Right renal cortex interstitium (tissue), 3 donors: ENCODE results near the gene ZNF385D. TPM values are rescaled to one million over a fixed set of nuclear protein-coding genes. Genes with fewer than 3 reads are reported as not detected.

Source experiments
- DNase-seq, 3 donors: peaks; one replicate each; pipeline ENCODE4 v3.0.0-alpha.2; 2013; ENCODE audit warnings: low read depth in 3 of 3, low spot score in 2 of 3
- polyA plus RNA-seq, 3 donors: library from polyadenylated mRNA; unstranded; fragments of 120-200 nt; gene quantifications; one replicate each; pipeline ENCODE4 v1.2.1, GENCODE V29; 2013; ENCODE audit not compliant: insufficient read length in 3 of 3

Gene ZNF385D
- polyA plus RNA-seq, 3 donors, result 10.2 to 18.8 (median 16.3) TPM

DNA sequence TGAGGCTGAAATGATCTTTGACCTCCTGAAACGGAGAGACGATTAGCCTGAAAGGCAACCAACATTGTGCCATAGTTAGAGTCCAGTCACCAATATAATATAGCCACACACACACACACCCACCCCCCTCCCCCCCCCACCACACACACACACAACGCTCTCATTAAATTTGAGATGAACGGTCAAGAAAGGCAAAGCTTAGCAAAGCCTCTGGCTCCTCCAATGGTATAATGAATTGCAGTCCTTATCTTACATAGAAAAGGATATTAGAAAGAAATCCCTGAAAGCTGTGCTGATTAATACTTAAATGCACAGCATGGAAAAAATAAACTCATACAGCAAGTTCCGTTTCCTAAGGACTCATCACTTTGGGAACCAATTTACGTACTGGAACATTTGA is 876 bp upstream of the ZNF385D start:
- DNase-seq, result no peak

DNA sequence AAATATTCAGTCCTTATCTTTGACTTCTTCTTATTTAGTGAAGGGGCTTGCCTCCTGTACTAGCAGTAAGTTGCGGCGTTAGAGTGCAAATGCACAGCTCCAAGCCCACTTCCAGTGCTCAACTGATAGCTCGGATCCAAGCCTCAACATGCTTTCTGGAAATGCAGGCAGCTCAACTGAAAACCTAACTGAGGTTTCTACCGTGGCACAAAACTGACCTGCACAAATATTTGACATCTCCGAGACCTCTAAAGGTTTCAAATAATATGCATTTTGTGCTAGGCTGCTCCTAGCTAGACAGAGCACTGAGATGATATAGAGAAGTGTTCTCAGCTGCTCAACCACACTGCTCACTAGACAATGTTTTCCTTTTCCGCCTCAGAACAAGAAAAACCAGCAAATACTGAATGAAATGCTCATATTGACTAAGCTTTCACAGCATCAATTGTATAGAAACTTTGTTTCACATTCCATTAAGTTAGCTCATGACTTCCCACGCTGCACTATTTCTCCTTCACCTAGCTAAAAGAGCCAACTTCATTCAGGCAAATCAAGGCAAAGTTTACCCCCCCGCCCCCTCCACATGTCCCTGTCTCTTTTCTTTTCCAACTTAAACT is 822 bp downstream of the ZNF385D start:
- DNase-seq, result no peak

DNA sequence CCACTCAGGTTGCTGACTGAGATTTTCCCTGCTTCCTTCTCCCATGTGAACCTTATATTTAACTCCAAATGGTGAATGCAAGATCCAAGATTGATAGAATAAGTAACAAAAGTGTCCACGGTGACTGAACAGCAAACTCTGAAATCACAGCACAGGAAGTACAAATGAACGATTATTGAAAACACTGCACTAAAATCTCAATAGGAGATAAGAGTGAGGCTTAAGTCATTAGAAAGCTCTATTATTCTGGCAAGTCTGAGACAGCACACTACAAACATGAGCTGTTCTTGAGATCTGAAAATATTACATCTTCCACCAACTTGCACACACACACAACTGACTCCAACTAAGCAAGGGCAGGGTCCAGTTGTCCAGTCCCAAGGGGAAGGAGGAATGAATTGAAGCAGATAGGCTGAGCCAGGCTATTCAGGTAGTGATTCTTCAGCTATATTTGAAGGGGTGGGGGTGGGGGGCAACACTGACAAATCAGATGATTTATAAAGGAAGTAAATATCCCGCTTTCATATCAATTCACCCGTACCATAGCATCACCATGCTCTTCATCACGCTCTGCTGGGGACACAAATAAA is 2.9 kb downstream of the ZNF385D start:
- no peak for DNase-seq

DNA sequence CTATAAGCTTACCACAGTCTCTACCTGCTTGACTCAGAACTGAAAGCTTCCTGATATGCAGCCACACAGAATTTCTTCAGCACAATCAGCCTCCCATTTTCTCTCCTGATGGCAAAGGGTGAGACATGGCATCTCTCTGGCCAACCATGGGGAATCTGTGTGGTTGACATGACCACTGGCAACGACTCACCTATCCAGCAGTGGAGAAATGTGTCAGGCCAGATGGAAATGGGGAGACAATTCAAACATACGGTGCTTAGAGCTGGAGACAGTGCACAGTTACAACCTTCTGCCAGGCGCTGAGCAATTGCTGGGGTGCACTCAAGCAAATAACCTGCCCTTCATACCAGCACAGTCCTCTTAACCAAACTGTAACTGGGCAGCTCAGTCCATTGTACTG is 3.6 kb downstream of the ZNF385D start:
- no peak for DNase-seq

DNA sequence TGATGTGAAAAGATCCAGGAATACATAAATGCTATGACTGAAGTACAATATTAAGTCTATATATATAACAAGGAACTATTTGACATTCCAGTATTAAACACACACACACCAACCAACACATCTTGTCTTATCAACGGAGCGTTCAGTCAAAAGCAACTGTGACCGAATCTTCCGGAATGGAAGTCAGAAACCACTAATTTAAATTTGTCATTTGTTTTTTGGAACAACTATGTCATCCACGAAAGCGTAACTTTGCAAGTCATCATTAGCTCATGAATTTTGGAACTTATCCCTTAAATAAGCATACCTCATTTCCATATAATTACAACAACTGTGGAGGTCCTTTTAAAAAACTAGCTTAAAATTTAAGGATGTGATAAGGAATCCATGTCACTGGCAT is 5.0 kb downstream of the ZNF385D start:
- DNase-seq, result no peak

DNA sequence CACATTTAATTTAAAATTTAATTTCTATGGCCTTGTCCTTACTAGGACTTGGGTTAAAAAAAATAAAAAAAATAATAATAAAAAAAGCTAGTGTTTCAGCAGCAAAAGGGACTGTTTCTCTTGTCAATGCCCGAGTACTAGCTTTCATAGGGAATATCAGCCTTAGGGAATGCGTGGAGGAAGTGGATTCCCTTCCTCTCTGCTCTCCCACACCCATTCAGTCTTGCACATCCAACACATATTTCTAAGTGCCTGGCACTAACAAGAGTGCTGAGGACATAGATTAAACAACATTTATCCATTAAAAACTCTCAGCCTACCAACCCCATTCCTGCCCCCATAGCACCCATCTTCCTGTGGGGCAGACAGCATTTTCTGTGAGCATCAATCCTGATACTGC is 6.2 kb downstream of the ZNF385D start:
- DNase-seq, result no peak

DNA sequence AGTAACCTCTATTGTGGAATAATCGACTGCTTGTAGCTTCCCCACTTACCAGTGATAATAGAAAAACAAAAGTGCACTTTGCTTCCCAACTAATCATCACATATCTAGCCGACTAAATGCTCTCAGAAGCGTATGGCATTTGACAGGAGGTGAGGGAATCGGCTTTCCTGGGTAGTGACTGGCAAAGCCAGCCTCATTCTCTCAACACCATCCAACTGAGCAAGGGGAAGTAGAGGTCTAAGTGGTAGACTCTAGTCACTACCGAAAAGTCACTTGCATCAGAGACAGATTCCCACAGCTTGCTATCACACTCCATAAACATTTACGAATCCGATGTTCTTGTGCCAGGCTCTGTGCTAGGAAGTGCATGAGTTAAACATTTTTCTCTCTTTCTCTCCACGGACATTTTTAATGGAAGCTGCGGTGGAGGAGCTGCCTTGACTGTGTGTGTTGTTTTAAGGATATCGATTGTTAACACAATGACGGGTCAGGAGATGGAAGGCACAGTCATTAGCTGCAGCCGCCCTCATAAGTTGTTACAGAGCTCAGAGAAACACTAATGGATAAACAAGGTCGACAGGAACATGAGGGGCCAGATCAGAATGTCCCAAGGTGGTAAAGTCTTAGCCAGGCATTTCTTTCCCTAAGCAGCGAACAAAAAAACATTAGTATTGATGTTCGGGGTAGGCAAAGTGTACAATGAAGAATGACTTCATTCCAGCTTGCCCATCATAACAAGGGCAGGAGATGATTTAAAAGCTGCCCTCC is 11.9 kb downstream of the ZNF385D start:
- no peak for DNase-seq

DNA sequence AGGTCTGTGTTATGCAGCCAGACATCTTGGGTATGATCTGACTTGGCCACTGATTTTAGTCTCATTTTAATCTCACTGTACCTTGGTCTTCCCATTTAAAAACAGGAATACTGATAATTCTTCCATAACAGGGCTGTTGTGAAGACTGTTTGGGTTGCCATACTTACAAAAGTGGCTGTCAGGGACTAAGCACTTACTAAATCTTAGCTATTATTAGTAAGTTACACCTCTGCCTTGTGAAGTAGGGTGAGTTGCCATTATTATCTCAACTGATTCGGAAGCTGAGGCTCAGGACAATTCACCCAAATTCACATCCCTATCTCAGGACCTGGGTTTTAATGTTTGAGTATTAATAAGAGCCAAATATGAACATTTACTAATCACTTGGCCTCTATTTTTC is 12.7 kb downstream of the ZNF385D start:
- DNase-seq, result no peak

DNA sequence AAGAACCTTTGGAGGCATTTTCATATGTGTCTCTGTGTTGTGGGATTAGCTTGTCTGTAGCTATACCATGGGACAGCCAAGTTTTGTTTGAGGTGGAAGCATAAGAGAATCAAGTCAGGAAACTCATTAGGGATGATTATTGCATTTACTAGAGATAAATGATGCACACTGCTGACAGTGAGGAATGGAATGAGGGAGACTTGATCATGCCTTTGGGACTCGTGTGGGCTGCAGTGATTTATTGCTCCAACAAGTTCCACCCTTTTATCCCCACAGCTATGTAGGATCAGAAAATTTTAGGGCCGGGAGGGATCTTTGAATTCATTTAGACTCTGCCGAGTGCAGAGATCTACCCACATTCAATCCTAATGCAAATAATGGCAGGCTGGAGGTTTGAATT is 16.3 kb downstream of the ZNF385D start:
- no peak for DNase-seq

DNA sequence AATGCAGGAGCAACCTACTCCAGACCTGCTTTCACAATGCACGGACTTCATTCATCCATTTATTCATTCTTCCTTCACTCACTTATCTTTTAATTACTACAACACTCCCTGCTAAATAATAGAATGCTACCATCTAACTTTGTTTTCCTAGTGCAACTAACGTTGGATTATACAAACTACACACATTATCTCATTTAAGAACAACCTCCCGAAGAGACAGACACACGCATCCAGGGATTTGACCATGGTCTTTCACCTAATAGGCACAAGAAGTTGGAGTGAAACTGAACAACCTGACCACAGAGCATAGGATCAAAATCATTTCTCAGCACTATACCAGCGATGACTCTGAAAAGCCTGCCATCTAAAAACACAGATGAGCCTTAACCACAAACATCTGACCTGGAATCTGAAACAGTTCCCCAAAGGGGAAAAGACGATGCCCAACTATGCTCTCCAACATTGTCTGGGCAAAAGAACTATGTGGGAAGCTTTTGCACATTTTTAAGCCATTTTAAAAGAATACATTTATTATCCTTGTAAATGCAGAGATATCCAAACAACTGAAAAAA is 21.0 kb downstream of the ZNF385D start:
- DNase-seq, result no peak

DNA sequence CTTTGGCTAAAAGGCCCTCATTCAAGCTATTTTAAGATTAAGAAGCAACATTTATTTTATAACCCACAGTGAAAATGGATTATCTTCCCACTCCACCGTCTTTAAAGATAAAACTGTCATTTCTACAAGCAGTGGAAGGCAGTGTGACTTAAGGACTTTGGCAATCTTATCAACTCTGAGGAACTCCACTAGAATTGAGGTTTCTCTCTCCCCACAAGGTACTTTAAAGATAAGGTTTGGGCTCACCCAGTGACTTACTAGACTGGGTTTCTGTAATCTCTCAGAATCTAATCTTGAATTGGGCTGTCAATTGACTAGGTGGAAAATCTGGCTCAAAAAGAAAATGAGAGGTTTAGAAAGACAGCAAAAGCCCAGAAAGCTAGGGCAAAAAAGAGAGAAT is 21.7 kb downstream of the ZNF385D start:
- no peak for DNase-seq

DNA sequence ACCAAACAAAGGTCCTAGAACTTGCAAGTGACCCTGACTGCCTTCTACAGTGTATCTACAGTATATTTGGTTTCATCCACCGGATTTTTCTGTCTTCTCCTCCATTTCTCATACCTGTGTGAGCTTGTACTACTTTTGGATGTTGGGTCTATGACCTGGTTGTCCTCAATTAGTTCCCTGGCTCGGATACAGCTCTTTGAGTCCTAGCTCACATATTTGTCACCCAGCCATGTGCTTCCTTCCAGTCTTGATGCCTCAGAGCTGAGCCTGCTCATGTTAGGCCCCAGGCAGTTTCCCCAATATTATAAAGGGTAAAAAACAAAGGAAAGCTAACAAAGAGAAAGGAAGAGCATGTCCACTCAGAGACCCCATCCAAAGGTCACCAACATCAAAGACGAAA is 28.2 kb downstream of the ZNF385D start:
- DNase-seq, result no peak

DNA sequence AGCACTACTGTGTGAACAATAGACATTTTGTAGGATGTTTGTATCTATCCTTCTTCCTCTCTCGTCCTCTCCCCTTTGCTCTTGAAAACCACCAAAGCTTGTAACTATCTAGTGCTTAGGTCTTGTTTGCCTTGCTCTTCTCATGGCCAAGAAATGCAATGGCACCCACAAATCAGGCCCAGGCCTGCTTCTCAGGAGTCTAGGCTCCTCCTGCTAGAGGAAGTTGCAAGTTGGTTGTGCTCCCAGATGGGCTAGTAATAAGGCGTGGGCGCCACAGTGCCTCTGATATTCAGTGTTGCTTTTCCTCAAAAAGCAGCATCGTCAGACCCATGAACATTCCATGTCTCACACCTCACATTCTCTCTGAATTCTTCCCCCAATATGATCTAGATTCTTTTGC is 28.7 kb downstream of the ZNF385D start:
- DNase-seq, result no peak

DNA sequence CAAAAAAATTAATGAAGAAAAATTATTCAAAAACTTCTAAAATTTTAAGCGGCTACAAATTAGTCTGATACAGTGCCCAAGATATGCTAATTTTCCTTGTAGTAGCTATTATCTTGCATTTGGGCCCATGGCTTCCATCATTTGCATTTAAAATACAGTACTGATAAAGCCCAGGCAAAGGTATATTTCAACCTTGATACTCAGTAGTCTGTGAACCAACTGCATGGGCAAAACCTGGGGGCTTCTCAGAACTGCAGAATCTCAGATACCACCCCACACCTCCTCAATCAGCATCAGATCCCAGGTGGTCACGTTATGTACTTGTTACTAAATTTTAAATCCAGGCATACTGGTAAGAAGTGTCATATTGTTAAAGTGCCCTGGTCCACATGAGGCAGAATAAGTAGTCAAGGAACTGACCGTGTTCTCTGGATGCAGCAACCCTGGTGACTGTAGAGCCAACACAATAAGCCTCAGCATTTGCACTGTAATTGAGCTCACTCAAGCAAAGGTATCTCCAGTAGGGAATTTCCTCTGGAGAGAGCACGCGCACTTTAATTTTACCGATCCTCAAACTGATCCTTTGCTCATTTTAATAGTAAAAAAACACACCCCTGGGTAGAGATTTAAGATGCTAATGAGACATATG is 31.9 kb downstream of the ZNF385D start:
- DNase-seq, result no peak

DNA sequence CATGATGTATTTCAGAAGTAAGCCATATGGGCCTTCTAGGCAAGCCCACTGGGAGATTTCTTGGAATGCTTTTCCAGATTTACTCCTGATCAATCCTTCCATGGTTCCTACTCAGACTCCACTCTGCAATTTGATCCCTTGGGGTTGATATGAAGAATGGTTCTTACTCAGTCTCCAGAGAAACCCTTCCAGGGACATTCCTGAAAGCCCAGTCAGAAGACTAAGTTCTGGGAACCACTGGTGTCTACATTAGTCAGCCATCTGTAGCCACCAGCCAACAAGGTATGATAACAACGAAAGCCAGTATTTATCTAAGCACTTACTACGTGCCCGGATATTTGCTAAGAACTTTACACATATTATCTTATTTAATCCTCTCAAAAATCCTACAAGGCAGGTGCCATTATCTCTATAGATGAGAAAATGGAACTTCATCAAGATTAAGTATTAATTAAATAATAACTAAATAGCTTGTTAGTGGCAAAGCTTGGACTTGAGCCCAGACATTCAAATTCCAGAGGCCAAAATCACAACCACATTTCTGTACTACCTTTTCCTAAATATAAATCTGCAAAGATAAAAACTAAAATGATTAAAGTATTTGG is 32.7 kb downstream of the ZNF385D start:
- no peak for DNase-seq

DNA sequence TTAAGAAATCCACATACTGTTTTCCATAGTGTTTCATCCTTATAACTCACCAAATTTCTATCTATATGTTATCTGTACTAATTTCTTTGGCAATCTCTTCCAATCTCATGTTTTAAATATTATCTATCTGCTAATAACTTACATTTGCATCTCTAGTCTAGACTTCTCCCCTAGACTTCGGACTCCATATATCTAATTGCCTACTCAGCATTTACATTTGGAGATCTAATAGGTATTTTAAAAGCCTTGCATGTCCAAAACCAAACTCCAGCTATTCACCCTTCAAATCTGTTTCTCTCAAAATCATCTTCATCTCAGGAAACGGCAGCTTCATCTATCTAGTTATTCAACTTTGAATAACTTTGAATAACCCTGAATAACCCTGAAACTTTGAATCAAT is 35.3 kb downstream of the ZNF385D start:
- DNase-seq, result no peak

DNA sequence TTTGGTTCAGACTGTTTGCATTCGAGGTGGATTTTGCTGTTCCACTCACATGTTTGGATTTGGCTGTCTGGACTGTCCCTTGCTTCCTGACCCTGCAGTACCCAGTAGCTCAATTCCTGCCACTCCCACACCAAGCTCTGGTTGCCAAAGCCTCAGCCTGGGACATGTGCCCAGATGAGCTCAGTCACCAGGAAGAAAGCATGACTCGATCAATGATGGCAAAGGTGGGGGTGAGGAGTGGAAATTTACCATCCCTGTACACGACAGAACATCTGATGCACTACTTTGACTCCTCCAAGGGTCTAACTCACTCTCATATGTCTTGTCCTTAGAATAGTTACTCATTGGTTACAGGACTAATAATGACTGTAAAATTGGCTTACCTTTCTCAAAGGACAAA is 45.2 kb downstream of the ZNF385D start:
- no peak for DNase-seq

DNA sequence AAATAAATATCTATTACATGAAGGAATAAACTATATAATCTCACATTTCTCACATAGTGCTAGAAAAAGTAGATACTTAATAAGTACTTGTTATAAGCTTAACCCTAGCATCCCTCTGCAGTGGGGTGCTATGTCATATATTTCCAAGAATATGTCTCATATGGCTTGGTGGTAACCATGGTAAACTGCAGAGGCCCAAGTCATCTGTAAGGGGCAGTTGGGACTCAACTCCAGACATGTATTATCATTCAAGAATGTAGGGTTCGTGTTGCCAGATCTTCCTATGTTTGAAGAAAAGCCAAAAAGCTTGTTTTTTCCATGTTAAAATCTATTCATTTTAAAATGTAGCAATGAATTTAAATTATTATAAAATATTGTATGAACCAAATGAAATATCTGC is 46.2 kb downstream of the ZNF385D start:
- DNase-seq, result no peak

DNA sequence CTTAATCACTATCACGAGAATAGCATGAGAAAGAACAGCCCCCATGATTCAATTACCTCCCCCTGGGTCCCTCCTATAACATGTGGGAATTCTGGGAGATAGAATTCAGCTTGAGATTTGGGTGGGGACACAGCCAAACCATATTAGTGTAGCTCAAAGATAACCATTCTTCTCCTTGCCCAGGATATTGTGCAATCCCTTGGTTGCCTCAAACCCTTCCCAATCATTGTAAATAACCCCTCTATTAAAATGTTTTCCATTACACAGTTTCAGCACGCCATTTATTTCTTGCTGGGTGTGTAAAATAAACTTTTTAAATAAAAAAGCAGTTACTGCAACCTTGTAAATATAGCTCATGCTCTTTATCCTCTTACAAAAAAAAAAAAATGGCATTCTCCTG is 47.7 kb downstream of the ZNF385D start:
- no peak for DNase-seq

DNA sequence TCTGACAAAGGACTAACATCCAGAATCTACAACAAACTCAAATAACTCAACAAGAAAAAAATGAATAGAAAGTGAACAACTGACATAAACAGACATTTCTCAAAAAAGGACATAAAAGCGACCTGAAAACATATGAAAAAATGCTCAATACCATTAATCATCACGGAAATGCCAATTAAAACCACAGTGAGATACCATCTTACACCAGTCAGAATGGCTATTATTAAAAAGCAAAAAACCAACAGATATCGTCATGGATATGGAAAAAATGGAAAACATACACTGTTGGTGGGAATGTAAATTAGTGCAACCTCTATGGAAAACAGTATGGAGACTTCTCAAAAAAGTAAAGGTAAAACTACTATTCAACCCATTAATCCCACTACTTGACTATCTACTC is 53.3 kb downstream of the ZNF385D start:
- no peak for DNase-seq

DNA sequence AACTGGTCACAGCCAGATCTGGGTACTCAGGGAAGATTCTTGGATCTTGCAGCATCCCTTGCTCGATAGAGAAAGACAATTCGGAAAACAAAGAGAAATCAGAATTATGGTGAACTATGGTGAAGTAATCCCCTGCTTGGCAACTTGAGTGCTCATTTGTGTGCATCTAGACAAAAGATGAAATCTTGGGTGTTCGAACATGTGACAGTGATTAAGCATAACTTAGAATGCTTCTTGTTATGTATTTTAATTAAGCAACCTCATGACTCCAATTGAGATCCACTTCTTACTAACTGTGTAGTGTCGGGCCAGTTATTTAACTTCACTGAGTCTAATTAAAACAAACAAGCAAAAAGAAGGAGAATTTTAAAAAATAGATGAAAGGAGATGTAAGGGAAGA is 56.5 kb downstream of the ZNF385D start:
- DNase-seq, result no peak
